ENCODE results near the gene BICD2. TPM values are rescaled to one million over a fixed set of nuclear protein-coding genes. Genes with fewer than 3 reads are reported as not detected.

The BICD2 gene
- total and polyA plus RNA-seq, 8 donors: 23.7 to 34.5 (median 28.4) TPM

DNA sequence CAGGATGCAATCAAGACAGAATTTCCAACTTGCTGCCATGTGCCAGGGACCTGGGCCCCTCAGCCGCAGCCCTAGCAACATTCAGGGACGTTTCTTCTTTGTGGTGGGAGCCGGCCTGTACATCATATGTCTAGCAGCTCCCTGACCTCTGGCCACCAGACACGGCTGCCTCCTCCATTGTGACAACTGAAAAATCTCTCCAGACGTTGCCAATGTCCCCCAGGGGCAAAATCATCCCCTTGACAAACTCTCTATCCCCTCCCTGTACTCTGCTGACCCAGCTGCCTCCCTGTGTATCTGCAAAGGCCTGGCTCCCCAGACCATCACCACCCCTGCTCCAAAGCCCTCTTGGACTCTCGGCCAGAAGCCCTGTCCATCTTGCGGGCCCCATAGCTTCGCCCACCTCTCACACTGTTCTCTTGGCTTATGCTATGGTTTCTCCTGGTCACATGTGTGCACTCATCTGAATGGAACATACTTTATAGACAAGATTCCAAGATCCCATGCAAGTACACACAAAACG is 40.8 kb downstream of the BICD2 start:
- ATAC-seq: no peak
- Histone ChIP-seq H3K4me3 (no peak overlapping the region), H3K27ac (peak overlapping the region in 1 of 2 donors; percentile 35), H3K36me3 (peaks cover 0 to 70% of the 10 kb centered on the region in 2 donors), H3K4me1 (peaks cover 0 to 27% of the 10 kb centered on the region in 2 donors), H3K9me3 (no peaks in the 10 kb centered on the region), H3K27me3 (no peaks in the 10 kb centered on the region)
- intact Hi-C loops (cut with DNase I): no loop called here
- DNase-seq: no peak
- TF ChIP-seq CTCF (IDR thresholded peaks at IDR 0.05): no peak

- peak overlapping the region in 1 of 2 donors; percentile 35 for H3K27ac ChIP-seq
- intact Hi-C loops (cut with DNase I): no loop called here
- no peaks in the 10 kb centered on the region for H3K27me3 ChIP-seq
- peaks cover 0 to 24% of the 10 kb centered on the region in 2 donors for H3K4me1 ChIP-seq
- H3K9me3 ChIP-seq: no peaks in the 10 kb centered on the region
- no peak for TF ChIP-seq CTCF (IDR thresholded peaks at IDR 0.05)
- ATAC-seq (peak; percentile 79), DNase-seq (peak in 1 of 4 donors; percentile 65)
- H3K4me3 ChIP-seq: no peak overlapping the region
- H3K36me3 ChIP-seq: peaks cover 0 to 70% of the 10 kb centered on the region in 2 donors
These were observed 41.4 kb downstream of the BICD2 start for GRCh38 chr9:92723299-92723625.

GRCh38 chr9:92722386-92723298 is 42.0 kb downstream of the BICD2 start:
- DNase-seq: no peak
- peak; percentile 60 for ATAC-seq
- Histone ChIP-seq H3K9me3 (no peaks in the 10 kb centered on the region), H3K4me3 (no peak overlapping the region), H3K27ac (peak overlapping the region in 1 of 2 donors; percentile 40), H3K27me3 (no peaks in the 10 kb centered on the region), H3K36me3 (peaks cover 0 to 70% of the 10 kb centered on the region in 2 donors), H3K4me1 (peaks cover 0 to 24% of the 10 kb centered on the region in 2 donors)
- TF ChIP-seq CTCF (IDR thresholded peaks at IDR 0.05): no peak
- intact Hi-C loops (cut with DNase I): no loop called here

GRCh38 chr9:92721548-92721947 is 43.1 kb downstream of the BICD2 start:
- peaks cover 0 to 17% of the 10 kb centered on the region in 2 donors for H3K4me1 ChIP-seq
- H3K27me3 ChIP-seq: no peaks in the 10 kb centered on the region
- no peak for TF ChIP-seq CTCF (IDR thresholded peaks at IDR 0.05)
- H3K9me3 ChIP-seq: no peaks in the 10 kb centered on the region
- DNase-seq: no peak
- H3K4me3 ChIP-seq: no peak overlapping the region
- H3K36me3 ChIP-seq: peaks cover 0 to 70% of the 10 kb centered on the region in 2 donors
- ATAC-seq: no peak
- no peak overlapping the region for H3K27ac ChIP-seq
- intact Hi-C loops (cut with DNase I): no loop called here

GRCh38 chr9:92720807-92721535 is 43.7 kb downstream of the BICD2 start:
- intact Hi-C loops (cut with DNase I): no loop called here
- Histone ChIP-seq H3K4me1 (peaks cover 0 to 17% of the 10 kb centered on the region in 2 donors), H3K27me3 (no peaks in the 10 kb centered on the region), H3K4me3 (no peak overlapping the region), H3K27ac (no peak overlapping the region), H3K36me3 (peaks cover 0 to 73% of the 10 kb centered on the region in 2 donors), H3K9me3 (no peaks in the 10 kb centered on the region)
- no peak for DNase-seq
- ATAC-seq: no peak
- no peak for TF ChIP-seq CTCF (IDR thresholded peaks at IDR 0.05)

Measured in left lung (tissue), 10 donors.